ENCODE data around the gene TENM4.

DNA sequence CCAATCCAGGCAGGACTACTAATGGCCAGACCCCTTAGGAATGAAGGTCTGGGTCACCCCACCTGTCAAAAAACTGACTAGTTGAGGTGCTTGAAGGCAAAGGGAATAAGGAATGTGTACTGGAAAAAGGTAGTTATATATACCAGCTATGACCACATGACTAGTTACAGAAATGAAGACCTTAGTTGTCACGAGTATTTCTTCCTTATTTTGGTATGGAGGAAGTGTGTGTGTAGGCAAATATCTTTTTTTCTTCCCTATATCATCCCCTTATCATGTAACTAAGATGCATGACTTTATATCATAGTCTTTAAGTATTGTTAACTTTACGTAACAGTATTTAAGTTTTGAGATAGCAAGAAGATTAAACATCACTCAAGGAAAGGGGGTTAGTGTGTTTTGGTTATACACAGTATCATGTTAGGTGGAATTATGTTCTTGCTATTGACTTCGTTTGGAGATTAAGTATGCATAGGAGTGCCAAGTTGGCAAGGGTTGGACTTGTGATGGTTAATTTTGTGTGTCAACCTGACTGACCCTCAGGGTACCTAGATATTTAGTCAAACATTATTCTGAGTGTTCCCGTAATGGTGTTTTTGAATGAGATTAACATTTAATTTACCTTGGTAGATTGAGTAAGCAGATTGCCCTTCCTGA lies 828.0 kb downstream of the TENM4 start:
- TF ChIP-seq, protein P1, sequence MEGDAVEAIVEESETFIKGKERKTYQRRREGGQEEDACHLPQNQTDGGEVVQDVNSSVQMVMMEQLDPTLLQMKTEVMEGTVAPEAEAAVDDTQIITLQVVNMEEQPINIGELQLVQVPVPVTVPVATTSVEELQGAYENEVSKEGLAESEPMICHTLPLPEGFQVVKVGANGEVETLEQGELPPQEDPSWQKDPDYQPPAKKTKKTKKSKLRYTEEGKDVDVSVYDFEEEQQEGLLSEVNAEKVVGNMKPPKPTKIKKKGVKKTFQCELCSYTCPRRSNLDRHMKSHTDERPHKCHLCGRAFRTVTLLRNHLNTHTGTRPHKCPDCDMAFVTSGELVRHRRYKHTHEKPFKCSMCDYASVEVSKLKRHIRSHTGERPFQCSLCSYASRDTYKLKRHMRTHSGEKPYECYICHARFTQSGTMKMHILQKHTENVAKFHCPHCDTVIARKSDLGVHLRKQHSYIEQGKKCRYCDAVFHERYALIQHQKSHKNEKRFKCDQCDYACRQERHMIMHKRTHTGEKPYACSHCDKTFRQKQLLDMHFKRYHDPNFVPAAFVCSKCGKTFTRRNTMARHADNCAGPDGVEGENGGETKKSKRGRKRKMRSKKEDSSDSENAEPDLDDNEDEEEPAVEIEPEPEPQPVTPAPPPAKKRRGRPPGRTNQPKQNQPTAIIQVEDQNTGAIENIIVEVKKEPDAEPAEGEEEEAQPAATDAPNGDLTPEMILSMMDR (IDR thresholded peaks at IDR 0.05): no peak
- no peak for TF ChIP-seq POLR2A (IDR thresholded peaks at IDR 0.05)

Data from heart left ventricle (tissue), 13 donors.